HT1080 (cell line): Measurements from ENCODE around the gene ASB2. TPM values are rescaled to one million over a fixed set of nuclear protein-coding genes. Genes with fewer than 3 reads are reported as not detected.
A peak's percentile ranks its signal among the peaks of the same experiment; 100 is the strongest.

Experiments used
- DNase-seq: peaks from one replicate; pipeline ENCODE4 v3.0.0-alpha.2; 2015; ENCODE audit warnings: low read depth
- total RNA-seq: library from RNA; depleted of rRNA; stranded (reverse); fragments of >200 nt; shearing (Covaris generic); gene quantifications from 2 replicates; pipeline ENCODE4 v1.2.3, GENCODE V29; 2014

ASB2 gene
- total RNA-seq, 1 experiment from 2014 or later, result not detected

- no peak for DNase-seq
These were observed 4.3 kb upstream of the ASB2 start for GRCh38 chr14:93980456-93981201.

GRCh38 chr14:93978735-93979134 is 2.4 kb upstream of the ASB2 start:
- no peak for DNase-seq

GRCh38 chr14:93977790-93978581 is 1.6 kb upstream of the ASB2 start:
- DNase-seq, result no peak

- DNase-seq, result no peak
These were observed 801 bp upstream of the ASB2 start for GRCh38 chr14:93977171-93977570.

DNA sequence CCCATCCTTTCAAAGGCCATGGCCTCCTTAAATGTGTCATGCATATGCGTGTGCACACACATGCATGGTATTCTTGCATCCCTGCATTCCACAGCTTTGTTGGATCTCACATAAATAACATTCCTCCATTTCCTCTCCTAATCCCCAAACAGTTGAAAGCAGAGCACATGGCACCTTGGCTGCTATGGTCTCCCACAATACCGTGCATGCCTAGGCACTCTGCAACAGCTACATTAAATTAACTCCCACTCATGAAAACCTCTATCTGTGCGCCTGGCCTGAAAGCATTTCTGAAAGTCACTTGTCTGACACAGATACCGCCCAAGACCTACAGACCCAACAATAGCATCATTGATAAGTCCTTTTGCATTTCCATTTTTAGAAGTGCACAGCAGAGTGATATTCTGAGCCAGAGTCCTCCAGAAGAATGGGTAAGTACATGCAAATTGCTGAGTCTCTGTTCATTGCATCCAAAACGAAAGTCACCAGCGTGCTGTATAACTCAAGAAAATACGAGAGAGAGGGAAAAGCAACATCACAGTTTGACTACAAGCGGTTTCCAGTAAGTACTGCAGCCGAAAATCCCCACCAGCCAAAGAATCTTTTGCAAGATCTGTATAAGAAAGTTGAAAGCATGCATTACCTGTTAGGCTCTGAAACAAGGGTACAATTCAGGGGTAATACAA is 436 bp downstream of the ASB2 start:
- no peak for DNase-seq

GRCh38 chr14:93974833-93975232 is 1.5 kb downstream of the ASB2 start:
- no peak for DNase-seq

GRCh38 chr14:93974299-93974698 is 2.1 kb downstream of the ASB2 start:
- no peak for DNase-seq

- no peak for DNase-seq
These were observed 2.8 kb downstream of the ASB2 start for GRCh38 chr14:93973607-93974006.

- no peak for DNase-seq
These were observed 3.7 kb downstream of the ASB2 start for GRCh38 chr14:93972618-93973205.

GRCh38 chr14:93971635-93972027 is 4.7 kb downstream of the ASB2 start:
- DNase-seq, result no peak

DNA sequence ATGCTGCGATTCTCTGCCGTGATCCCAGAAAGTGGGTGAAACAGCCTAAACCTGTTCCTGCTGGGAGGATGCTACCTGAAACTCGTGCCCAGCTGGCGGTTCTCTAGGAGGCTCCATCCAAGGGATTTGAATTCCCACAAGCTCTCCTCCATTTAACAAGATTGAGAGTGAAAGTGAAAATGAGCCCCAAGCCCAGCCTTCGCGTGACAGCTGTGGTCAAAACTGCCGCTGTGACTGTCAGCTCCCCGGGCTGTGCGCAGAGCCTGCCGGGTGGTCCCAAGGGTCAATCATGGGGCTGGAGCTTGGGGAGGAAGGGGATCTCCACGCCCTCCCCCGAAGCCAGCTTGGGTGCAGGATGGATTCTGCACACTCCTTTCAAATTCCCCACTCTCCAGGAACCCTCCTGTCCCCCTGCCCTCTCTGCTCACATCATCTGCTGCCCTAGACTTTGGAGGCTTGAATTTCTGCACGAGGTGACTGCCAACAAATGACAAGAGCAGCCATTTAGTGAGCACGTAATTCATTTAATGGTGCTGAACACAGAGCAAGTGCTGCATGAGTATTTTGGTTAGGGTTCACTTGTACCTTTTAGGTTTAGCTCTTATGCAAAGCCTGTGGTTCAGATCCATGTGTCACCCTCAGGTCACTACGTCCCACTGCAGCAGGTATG is 5.3 kb downstream of the ASB2 start:
- DNase-seq, result no peak

DNA sequence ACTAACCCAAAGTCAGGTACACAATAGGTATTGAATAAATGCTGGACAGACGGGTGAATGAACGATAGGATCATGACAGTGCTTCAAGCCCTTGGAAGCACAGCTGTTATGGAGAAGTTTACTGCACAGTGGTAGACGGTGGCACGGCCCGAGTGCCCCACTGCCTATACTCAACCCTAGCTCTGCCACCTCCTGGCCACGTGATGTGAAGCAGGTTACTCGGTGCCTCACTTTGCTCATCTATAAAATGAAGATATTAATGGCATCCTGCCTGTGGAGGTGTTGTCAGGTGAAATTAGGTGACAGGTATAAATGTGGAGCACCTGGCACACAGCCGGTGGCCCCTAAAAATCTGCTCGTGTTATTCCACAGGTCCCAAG is 5.8 kb downstream of the ASB2 start:
- peak; percentile 20 for DNase-seq

GRCh38 chr14:93969082-93969828 is 7.1 kb downstream of the ASB2 start:
- no peak for DNase-seq

DNA sequence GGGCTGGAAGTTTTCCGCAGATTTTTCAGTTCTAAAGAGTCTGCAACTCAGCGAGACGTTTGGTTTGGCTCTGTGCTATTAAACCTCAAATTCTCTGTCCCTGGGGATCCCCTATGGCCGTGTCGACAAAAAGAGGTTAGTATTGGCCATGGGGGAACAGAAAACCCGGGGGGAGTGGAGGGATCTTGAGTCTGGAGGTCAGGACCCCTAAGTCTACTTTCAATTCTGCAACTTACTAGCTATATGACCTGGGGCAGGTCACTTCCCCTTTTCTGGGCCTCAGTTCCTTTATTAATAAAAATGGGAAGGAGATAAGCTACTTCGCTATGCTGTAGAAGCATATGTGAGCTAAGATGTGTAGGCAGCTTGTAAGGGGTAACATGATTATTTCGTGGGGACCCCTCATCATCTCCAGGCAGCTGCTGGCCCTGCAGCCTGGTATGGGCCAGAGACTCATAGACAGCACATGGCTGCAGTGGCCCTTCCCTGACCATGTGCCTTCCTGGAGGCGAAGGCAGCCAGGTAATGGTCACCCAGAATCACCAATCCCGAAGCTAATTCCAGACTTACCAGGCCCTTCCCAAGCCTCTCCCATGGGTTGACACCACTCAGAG is 8.6 kb downstream of the ASB2 start:
- DNase-seq, result no peak

DNA sequence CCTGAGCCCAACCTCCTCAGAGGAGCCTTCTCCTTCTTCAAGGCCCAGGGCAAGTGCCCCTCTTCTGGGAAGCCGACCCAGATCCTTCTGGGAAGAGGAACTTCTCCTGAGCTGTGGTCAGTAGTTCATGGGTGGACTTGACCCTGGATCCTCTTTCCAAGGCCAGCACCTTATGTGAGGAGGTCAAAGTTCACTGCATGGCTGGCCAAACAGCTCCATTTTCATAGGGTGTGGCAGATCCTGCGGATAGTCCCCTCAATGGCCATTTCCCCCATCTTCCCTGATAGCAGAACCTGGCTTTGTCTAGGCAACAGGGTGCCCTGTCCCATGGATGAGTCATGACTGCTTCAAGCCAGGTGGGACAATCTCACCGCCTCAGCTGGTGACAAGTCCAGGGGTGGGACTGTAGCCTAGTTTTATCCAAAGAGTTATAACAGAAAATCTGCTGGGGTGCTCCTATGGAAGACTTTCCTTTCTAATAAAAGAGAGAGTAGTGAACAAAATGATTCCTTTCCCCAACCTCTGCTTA is 10.4 kb downstream of the ASB2 start:
- no peak for DNase-seq

GRCh38 chr14:93965287-93965821 is 11.0 kb downstream of the ASB2 start:
- peak; percentile 79 for DNase-seq

DNA sequence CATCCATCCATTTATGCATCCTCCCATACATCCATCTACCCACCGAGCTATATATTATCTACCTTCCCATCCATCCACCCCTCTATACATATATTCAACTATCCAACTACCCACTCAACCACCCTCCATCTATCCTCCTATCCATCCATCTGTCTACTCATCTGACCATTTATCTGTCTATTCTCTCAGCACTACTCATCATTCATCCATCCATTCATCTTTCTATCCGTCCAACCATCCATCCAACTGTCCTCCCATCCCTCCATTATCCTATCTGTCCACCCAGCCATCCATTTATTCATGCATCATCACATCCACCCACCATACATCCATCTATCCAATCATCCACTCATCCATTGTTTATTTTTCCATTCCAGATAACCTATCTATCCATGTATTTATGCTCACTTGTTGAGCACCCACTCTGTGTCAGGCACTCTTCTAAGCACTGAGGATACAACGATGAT is 11.5 kb downstream of the ASB2 start:
- DNase-seq, result no peak

DNA sequence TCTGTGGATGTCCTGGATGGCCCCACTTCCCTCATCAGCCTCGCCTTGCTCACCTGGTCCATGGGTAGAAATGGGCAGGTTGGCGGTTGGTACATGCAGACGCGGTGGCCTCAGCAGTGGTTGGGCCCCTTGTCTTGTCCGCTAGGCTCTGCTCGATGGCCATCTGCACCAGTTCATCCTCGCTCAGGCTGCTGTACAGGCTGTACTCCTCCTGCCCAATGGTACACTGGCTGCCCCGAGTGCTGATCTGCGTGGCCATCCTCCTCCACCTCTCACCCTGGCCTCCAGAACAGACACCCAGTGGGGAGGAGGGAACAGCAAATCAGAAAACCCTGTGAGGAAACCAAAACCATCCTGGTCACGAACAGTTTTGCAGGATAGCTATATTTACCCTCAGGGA is 12.1 kb downstream of the ASB2 start:
- DNase-seq, result no peak

- no peak for DNase-seq
These were observed 12.7 kb downstream of the ASB2 start for GRCh38 chr14:93963692-93964091.
